Esophagus squamous epithelium (tissue), 4 donors: ENCODE data around the gene EFCAB5.

Experiments
- CTCF ChIP-seq, 6 experiments: fragments of 450-650 bp in 4 of 6; fragments of 200-600 bp in 2 of 6; sonication (generic) in 2 of 6; IDR thresholded peaks; one replicate each; pipeline ENCODE4 v1.5.1; 2016 to 2019; ENCODE audit warnings: antibody characterized with exemption in 6 of 6, mild to moderate bottlenecking in 4 of 6, moderate library complexity in 4 of 6
- POLR2A ChIP-seq, 4 donors: fragments of 450-650 bp; IDR thresholded peaks; one replicate each; pipeline ENCODE4 v1.6.1; 2017; ENCODE audit warnings: antibody characterized with exemption in 4 of 4, mild to moderate bottlenecking in 4 of 4, moderate library complexity in 3 of 4

- TF ChIP-seq CTCF (IDR thresholded peaks at IDR 0.05) (no peak), POLR2A (IDR thresholded peaks at IDR 0.05) (no peak)
These were observed 174.9 kb downstream of the EFCAB5 start for GRCh38 chr17:30116345-30116660.
